Osteoblast (primary cell): Measurements from ENCODE around the gene PLPPR1. TPM values are rescaled to one million over a fixed set of nuclear protein-coding genes. Genes with fewer than 3 reads are reported as not detected.
"Not testable (repeated sequence)": the region's sequence is repeated elsewhere in the genome, so short reads cannot be mapped to it uniquely, and the experiment has no call there.

ENCODE experiments used
- DNase-seq: peaks from one replicate; pipeline ENCODE4 v3.0.0; 2011; ENCODE audit warnings: low spot score, mixed read lengths; ENCODE audit not compliant: insufficient read length; ENCODE audit errors: missing footprints
- H2AFZ ChIP-seq: 2 replicates; pipeline ENCODE4 v1.6.0; 2011; ENCODE audit warnings: mild to moderate bottlenecking, low read length
- H3K27ac ChIP-seq: 2 replicates; pipeline ENCODE4 v1.5.1; 2011; ENCODE audit warnings: mild to moderate bottlenecking, low read depth, low read length, moderate library complexity
- H3K27me3 ChIP-seq: 2 replicates; pipeline ENCODE4 v1.6.0; 2012; ENCODE audit warnings: mild to moderate bottlenecking, control low read depth, inconsistent platforms, low read length, moderate library complexity; ENCODE audit not compliant: insufficient read depth
- H3K36me3 ChIP-seq: 2 replicates; pipeline ENCODE4 v1.5.1; 2011; ENCODE audit warnings: mild to moderate bottlenecking, low read length, control low read depth, moderate library complexity; ENCODE audit not compliant: insufficient read depth
- H3K4me1 ChIP-seq: 2 replicates; pipeline ENCODE4 v1.5.1; 2011; ENCODE audit warnings: mild to moderate bottlenecking, low read length, control low read depth, moderate library complexity; ENCODE audit not compliant: insufficient read depth
- H3K4me2 ChIP-seq: 2 replicates; pipeline ENCODE4 v1.6.0; 2011; ENCODE audit warnings: mild to moderate bottlenecking, low read length; ENCODE audit not compliant: insufficient read depth
- H3K4me3 ChIP-seq: fragments of 200-600 bp; sonication (generic); 3 replicates; pipeline ENCODE4 v1.5.1; 2012; ENCODE audit warnings: mild to moderate bottlenecking, low read length, inconsistent platforms; ENCODE audit not compliant: insufficient read depth
- H3K79me2 ChIP-seq: 2 replicates; pipeline ENCODE4 v1.6.0; 2012; ENCODE audit warnings: mild to moderate bottlenecking, low read length, control low read depth, inconsistent platforms; ENCODE audit not compliant: insufficient read depth
- H3K9me3 ChIP-seq: 2 replicates; pipeline ENCODE4 v1.5.1; 2011; ENCODE audit warnings: low read depth, low read length, control low read depth
- H4K20me1 ChIP-seq: 2 replicates; pipeline ENCODE4 v1.6.0; 2012; ENCODE audit warnings: mild to moderate bottlenecking, low read length, control low read depth; ENCODE audit not compliant: insufficient read depth
- CTCF ChIP-seq: IDR thresholded peaks from 2 replicates; pipeline ENCODE4 v1.5.1; 2011; ENCODE audit warnings: mild to moderate bottlenecking, low read depth, low read length, moderate library complexity; ENCODE audit errors: extremely low read depth
- total RNA-seq: library from RNA; depleted of rRNA; stranded (reverse); fragments of >200 nt; gene quantifications from 2 replicates; pipeline ENCODE4 v1.2.3, GENCODE V29; 2012

Gene PLPPR1
- total RNA-seq, 1 donor = not detected

DNA sequence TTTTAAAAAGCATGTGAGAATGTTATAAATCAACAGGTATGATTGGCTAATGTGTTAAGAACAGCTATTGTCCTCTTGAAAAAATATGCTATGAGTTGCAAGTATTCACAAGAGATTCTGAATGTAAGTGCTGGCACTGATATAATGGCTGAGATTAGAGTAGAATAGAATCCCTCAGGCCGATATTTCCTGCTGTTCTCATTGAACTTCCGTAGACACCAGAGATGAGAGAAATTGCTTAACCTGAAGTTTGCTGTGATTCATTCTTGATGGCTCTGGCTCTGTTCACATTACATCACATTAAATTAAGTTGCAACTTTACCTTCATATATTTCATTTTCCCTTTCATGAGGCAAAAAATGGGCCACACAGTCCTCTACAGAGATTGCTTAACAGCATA, 241.8 kb downstream of the PLPPR1 start:
- Histone ChIP-seq H3K79me2 (no peaks in the 10 kb centered on the region), H3K9me3 (no peaks in the 10 kb centered on the region), H3K4me2 (no peak overlapping the region), H4K20me1 (no peaks in the 10 kb centered on the region), H3K27me3 (no peaks in the 10 kb centered on the region), H3K4me3 (no peak overlapping the region), H3K4me1 (no peaks in the 10 kb centered on the region), H3K27ac (no peak overlapping the region), H2AFZ (no peak overlapping the region), H3K36me3 (no peaks in the 10 kb centered on the region)
- no peak for DNase-seq
- TF ChIP-seq CTCF = no peak

DNA sequence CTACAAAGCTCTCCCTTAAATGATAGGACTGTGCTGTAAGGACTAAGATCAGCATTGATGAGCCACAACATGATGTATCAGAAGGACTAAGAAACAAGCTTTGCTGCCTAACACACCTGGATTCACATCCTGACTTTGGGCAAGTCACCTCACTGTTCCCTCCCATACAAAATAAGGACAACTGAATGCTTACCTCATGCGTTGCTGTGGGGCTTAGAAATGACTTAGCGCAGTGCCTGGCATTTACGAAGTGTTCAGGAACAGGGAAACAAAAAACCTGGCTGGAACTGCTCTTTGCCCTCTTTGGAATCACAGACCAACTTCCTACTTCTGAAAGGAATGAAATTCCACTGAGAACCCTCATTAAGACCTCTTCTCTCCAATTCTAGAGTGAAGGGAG, 242.6 kb downstream of the PLPPR1 start:
- H3K9me3 ChIP-seq = no peaks in the 10 kb centered on the region
- H3K4me1 ChIP-seq = no peaks in the 10 kb centered on the region
- H3K4me2 ChIP-seq = no peak overlapping the region
- H2AFZ ChIP-seq = no peak overlapping the region
- no peaks in the 10 kb centered on the region for H3K79me2 ChIP-seq
- H4K20me1 ChIP-seq = no peaks in the 10 kb centered on the region
- no peaks in the 10 kb centered on the region for H3K27me3 ChIP-seq
- H3K36me3 ChIP-seq = no peaks in the 10 kb centered on the region
- H3K27ac ChIP-seq = no peak overlapping the region
- DNase-seq = no peak
- no peak for TF ChIP-seq CTCF
- no peak overlapping the region for H3K4me3 ChIP-seq

- Histone ChIP-seq H3K36me3 (no peaks in the 10 kb centered on the region), H2AFZ (no peak overlapping the region), H4K20me1 (no peaks in the 10 kb centered on the region), H3K27me3 (no peaks in the 10 kb centered on the region), H3K4me3 (no peak overlapping the region), H3K9me3 (no peaks in the 10 kb centered on the region), H3K4me2 (no peak overlapping the region), H3K27ac (no peak overlapping the region), H3K79me2 (no peaks in the 10 kb centered on the region), H3K4me1 (no peaks in the 10 kb centered on the region)
- TF ChIP-seq CTCF = no peak
- DNase-seq = no peak
Observed at GRCh38 chr9:101274971-101275768, 246.6 kb downstream of the PLPPR1 start.

GRCh38 chr9:101275769-101276250, 247.3 kb downstream of the PLPPR1 start:
- Histone ChIP-seq H3K27ac (no peak overlapping the region), H3K27me3 (no peaks in the 10 kb centered on the region), H3K4me1 (no peaks in the 10 kb centered on the region), H3K9me3 (no peaks in the 10 kb centered on the region), H3K4me3 (no peak overlapping the region), H3K36me3 (no peaks in the 10 kb centered on the region), H2AFZ (no peak overlapping the region), H4K20me1 (no peaks in the 10 kb centered on the region), H3K4me2 (no peak overlapping the region), H3K79me2 (no peaks in the 10 kb centered on the region)
- no peak for DNase-seq
- TF ChIP-seq CTCF = no peak

- not testable (repeated sequence) for H4K20me1 ChIP-seq, H3K27ac ChIP-seq, H3K79me2 ChIP-seq, H3K9me3 ChIP-seq, H3K4me1 ChIP-seq, DNase-seq, H3K36me3 ChIP-seq, H3K27me3 ChIP-seq, H3K4me3 ChIP-seq, H2AFZ ChIP-seq, H3K4me2 ChIP-seq
Observed at GRCh38 chr9:101291043-101291442, 262.5 kb downstream of the PLPPR1 start.
